Endothelial cell (in vitro differentiated cells): ENCODE data around the gene LYRM7. TPM values are rescaled to one million over a fixed set of nuclear protein-coding genes. Genes with fewer than 3 reads are reported as not detected.

Source experiments
- DNase-seq: peaks from one replicate; pipeline ENCODE4 v3.0.0; 2021; ENCODE audit warnings: low spot score
- H3K27ac Mint-ChIP-seq: one replicate; pipeline ENCODE4 v1.8.0; 2021; ENCODE audit warnings: mixed read lengths, inconsistent platforms; ENCODE audit not compliant: unreplicated experiment
- H3K27me3 Mint-ChIP-seq: one replicate; pipeline ENCODE4 v1.8.0; 2021; ENCODE audit warnings: mild to moderate bottlenecking, moderate library complexity, mixed read lengths, inconsistent platforms; ENCODE audit not compliant: unreplicated experiment
- H3K36me3 Mint-ChIP-seq: one replicate; pipeline ENCODE4 v1.8.0; 2021; ENCODE audit warnings: mild to moderate bottlenecking, low read depth, mixed read lengths, inconsistent platforms; ENCODE audit not compliant: unreplicated experiment
- H3K4me1 Mint-ChIP-seq: one replicate; pipeline ENCODE4 v1.8.0; 2021; ENCODE audit warnings: mild to moderate bottlenecking, mixed read lengths, inconsistent platforms; ENCODE audit not compliant: unreplicated experiment
- H3K4me3 Mint-ChIP-seq: one replicate; pipeline ENCODE4 v1.8.0; 2021; ENCODE audit warnings: mild to moderate bottlenecking, mixed read lengths, inconsistent platforms; ENCODE audit not compliant: unreplicated experiment
- H3K9me3 Mint-ChIP-seq: one replicate; pipeline ENCODE4 v1.8.0; 2021; ENCODE audit warnings: mixed read lengths, inconsistent platforms; ENCODE audit not compliant: unreplicated experiment
- CTCF ChIP-seq: fragments of 200-600 bp; sonication (generic); IDR thresholded peaks from one replicate; pipeline ENCODE4 v1.5.0; 2021; ENCODE audit warnings: antibody characterized with exemption; ENCODE audit not compliant: unreplicated experiment
- total RNA-seq: library from RNA; stranded (reverse); fragmentation: NEBNext Ultra II Directional; extraction: Animal tissue kit (Norgen Biotek cat#: 25700); gene quantifications from one replicate; pipeline ENCODE4 v1.2.1, GENCODE V29; 2021; ENCODE audit not compliant: unreplicated experiment

The LYRM7 gene
- total RNA-seq, 1 donor from 2014 or later, result 6.3 TPM

GRCh38 chr5:131222731-131223130 lies 52.0 kb downstream of the LYRM7 start:
- no peak overlapping the region for H3K4me3 Mint-ChIP-seq
- no peak overlapping the region for H3K27ac Mint-ChIP-seq
- DNase-seq, result no peak

GRCh38 chr5:131223751-131224386 lies 53.1 kb downstream of the LYRM7 start:
- TF ChIP-seq CTCF, result no peak
- no peaks in the 10 kb centered on the region for H3K9me3 Mint-ChIP-seq
- no peak overlapping the region for H3K4me3 Mint-ChIP-seq

More at GRCh38 chr5:131222731-131223130, 52.0 kb downstream of the LYRM7 start:
- Mint-ChIP-seq H3K9me3 (no peaks in the 10 kb centered on the region), H3K27me3 (peaks cover 2% of the 10 kb centered on the region), H3K36me3 (no peaks in the 10 kb centered on the region), H3K4me1 (no peaks in the 10 kb centered on the region)
- TF ChIP-seq CTCF, result no peak

GRCh38 chr5:131224387-131225201 lies 53.9 kb downstream of the LYRM7 start:
- Mint-ChIP-seq H3K9me3 (no peaks in the 10 kb centered on the region), H3K4me3 (no peak overlapping the region), H3K4me1 (no peaks in the 10 kb centered on the region), H3K27ac (no peak overlapping the region), H3K27me3 (peaks cover 2% of the 10 kb centered on the region), H3K36me3 (no peaks in the 10 kb centered on the region)
- no peak for TF ChIP-seq CTCF
- no peak for DNase-seq

More at GRCh38 chr5:131223751-131224386, 53.1 kb downstream of the LYRM7 start:
- H3K4me1 Mint-ChIP-seq, result no peaks in the 10 kb centered on the region
- H3K27ac Mint-ChIP-seq, result no peak overlapping the region
- H3K27me3 Mint-ChIP-seq, result peaks cover 2% of the 10 kb centered on the region
- no peak for DNase-seq
- no peaks in the 10 kb centered on the region for H3K36me3 Mint-ChIP-seq

- Mint-ChIP-seq H3K36me3 (no peaks in the 10 kb centered on the region), H3K9me3 (no peaks in the 10 kb centered on the region), H3K4me1 (no peaks in the 10 kb centered on the region), H3K27me3 (peaks cover 2% of the 10 kb centered on the region), H3K4me3 (no peak overlapping the region), H3K27ac (no peak overlapping the region)
- DNase-seq, result no peak
- TF ChIP-seq CTCF, result no peak
Observed at GRCh38 chr5:131225282-131225974, 54.7 kb downstream of the LYRM7 start.

- Mint-ChIP-seq H3K27ac (no peak overlapping the region), H3K36me3 (no peaks in the 10 kb centered on the region), H3K27me3 (no peaks in the 10 kb centered on the region), H3K4me1 (no peaks in the 10 kb centered on the region), H3K4me3 (no peak overlapping the region), H3K9me3 (no peaks in the 10 kb centered on the region)
- no peak for TF ChIP-seq CTCF
- DNase-seq, result no peak
Observed at GRCh38 chr5:131226899-131227298, 56.2 kb downstream of the LYRM7 start.
